ENCODE measurements around the gene CHMP1A.

Gene CHMP1A

DNA sequence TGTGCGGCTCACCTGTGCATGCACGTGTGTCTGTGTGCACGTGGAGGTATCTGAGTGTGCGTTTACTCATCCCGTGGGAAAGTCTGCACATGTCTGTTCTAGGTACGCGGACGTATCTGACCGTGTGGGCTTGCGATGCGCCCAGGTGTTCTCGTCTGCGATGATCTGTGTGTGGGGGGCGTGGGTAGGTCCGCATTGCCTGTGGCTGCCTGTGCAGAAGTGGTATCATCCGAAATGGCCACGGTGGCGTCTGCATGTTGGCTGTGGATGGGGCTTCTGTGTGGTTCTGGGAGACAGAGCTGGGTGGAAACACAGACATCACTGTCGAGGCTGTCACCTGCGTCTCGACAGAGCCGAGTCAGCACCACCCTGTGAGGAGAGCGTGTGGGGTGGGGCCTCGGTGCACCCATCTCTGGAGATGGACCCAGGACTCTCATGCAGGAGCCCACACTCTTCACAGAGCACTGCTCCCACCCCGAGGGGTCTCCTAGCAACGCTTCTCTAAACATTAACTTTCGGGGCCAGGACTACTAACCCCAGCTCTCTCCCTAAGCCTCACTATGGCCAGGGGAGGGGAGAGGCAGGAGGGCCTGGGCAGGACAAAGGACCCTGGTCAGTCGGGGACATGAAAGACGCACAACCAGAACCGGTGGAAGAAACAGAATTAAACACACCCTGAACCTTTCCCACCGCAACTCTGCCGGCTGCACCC, 35.7 kb downstream of the CHMP1A start:
- no peak for DNase-seq

DNA sequence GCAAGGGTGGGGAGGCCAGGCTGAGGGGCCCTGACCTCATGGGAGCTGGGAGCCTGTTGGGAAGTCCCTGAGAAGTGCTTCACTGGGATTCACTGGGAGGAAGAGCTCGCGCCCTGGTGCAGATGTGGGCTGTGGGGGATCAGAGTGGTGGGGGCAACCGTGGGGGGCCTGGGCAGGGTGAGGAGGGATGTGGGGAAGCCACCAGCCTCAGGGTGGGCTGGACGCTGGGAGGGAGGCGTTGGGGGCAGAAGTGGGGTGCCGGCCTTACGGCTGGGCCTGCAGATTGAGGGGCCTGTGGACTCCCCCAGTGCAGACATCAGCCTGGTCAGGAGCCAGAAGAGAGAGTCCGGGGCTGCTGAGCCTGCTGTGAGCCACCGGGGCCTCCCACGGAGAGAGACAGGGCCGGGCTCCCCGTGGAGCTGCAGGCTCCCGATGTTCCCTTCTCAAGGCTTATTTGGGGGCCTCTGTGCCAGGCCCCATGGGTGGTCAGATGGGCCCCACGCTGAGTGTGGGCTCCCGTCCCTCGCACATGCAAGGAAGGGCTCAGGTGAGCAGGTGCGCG, 36.3 kb downstream of the CHMP1A start:
- DNase-seq = no peak

DNA sequence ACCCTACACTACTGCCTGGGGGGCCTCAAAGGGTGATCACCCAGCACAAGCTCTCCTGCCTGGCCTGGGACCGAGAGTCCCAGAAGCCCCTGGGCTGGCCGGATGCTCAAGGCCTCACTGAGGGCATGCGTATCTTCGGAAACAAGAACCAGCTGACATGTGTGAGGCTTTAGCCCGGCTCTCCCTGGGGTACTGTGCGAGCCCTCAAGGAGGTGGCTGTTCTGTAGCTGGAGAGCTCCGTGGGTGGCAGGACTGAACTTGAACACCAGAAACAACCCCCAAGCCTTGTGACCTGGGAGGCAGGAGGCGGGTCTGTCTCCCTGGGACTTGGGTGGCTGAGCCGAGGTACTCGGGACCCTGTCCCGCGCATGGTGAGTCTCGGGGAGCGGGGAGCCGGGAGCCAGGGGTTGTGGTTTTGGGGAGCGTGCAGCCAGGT, 37.1 kb downstream of the CHMP1A start:
- DNase-seq = no peak

DNA sequence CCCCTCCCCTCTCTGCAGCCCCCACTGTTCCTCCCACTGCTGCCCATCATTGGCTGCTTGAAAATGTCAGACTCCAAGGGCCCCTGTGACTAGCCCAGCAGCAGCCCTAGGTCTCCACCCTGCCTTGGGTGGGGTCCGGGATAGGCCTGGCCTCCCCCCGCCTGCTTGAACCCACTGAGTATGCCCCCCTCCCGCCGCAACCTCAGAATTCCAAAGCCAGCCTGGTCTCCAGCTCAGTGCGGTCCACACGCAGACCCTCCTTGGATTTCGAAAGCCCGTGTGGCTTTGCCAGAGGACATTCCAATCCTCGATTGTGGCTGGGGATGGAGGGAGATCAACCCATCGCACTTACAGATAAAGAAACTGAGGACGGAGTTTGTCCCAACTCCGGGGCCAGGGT, 37.7 kb downstream of the CHMP1A start:
- DNase-seq = no peak

DNA sequence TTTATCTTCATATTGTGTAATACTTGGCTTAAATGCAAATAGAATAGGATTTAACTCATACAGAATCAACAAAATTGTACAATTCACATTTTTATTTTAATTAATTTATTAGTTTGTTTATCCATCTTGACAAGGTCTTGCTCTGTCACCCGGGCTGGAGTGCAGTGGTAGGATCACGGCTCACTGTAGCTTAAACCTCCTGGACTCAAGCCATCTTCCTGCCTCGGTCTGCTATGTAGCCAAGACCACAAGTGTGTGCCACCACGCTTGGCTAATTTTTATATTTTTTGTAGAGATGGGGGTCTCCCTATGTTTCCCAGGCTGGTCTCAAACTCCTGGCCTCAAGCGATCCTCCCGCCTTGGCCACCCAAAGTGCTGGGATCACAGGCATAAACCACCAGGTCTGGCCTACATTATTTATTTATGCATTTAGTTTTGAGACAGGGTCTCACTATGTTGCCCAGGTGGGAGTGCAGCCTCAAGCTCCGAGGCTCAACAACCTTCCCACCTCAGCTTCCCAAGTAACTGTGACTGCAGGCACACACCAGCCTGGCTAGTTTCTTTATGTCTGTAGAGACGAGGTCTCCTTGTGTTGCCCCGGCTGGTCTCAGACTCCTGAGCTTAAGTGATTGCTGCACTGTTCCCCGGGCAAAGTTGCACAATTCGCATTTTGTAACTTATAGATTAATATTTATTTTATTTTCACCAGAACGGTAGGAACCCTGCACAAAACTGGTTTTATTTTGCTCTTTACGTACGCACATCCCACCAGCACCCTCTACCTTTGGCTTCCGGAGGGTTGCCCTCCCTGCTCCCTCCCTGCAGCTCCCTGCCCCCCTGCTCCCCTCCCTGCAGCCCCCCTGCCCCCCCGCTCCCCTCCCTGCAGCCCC, 39.2 kb downstream of the CHMP1A start:
- no peak for DNase-seq

DNA sequence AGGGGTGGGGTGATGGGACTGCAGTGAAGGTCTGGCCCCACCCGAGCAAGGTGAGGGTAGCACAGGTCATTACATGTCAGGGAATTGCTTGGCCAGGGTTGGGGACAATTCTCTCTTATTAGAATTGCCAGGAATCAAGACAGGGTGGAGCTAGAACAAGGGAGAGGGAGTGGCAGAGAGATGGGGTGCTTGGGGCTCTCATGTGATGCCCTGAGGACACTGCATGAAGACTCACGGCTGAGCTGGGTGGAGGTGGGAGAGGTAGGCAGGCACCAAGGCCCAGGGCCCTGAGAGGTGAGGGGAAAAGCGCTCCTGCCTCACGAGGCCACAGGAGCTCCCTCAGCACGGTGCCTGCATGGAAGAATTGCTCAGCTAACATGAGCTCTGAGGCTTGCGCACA, 40.5 kb downstream of the CHMP1A start:
- no peak for DNase-seq

DNA sequence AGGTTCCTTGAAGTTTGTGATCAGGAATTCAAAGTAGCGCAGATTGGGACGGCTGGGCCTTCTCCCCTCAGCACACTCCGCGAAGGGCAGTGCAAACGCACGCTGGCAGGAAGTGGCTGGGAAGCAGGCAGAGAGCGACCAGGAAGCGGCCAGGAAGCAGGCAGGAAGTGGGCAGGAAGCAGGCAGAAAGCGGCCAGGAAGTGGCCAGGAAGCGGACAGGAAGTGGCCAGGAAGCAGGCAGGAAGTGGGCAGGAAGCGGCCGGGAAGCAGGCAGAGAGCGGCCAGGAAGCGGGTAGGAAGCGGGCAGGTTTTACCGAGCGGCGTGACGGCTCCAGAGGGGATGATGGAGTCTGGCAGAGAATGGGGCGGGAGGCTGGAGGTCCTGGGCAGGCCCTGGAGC, 40.9 kb downstream of the CHMP1A start:
- DNase-seq = no peak

DNA sequence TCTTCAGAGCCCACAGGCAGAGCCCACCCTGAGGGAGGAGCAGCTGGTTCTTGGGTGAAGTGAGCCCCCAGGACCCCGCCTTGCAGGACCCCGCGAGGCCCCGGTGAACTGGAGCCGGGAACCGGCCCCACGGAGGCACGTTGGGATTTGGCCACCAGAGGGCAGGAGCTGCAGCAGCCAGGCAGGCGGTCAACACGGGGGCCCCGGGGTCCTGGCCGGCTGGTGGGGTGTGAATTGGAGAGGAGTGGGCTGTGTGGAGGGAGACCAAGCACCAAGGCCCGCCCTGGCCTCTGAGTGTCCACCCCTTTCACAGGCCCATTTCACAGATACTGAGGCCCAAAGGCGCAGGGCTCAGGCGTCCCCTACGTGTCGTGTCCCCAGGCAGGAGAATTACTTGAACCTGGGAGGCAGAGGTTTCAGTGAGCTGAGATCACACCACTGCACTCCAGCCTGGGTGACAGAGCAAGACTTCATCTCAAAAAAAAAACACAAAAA, 41.9 kb downstream of the CHMP1A start:
- DNase-seq = no peak

DNA sequence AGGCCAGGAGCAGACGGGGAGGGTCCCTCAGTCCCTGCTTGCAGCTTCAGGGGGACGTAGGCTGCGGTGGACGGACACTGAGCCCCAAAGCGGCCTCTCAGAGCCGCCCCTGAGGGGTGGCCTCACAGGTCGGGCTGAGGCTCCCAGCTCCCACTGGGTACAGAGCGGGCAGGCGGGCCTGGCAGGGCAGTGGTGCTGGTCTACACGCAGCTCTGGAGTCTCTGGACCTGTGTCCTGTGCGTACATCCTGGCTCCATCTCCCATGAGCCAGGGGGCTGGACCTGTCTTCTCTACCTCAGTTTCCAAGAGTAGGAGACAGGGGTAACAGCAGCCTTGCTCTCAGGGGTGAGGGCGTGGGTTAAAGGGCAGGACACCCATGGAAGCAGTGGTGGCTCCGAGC, 42.3 kb downstream of the CHMP1A start:
- no peak for DNase-seq

DNA sequence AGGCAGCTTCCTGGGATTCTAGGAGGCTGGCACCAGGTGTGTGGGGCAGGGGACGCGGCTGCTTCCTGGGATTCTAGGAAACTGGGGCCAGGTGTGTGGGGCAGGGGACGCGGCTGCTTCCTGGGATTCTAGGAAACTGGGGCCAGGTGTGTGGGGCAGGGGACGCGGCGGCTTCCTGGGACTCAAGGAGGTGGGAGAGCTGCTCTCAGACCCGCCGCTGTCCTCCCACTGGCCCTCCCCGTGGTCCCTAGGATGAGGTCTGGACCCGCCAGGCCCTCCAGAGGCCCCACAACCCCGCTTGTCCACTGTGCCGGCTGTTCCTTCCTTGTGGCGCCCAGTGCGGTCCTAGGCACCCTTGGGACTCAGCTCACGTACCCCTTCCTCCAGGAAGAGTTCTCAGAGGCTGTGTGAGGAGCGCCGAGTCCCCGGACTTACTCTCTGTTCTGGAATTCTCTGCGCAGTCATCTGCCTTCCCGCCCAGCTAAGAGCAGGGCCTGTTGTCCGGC, 43.5 kb downstream of the CHMP1A start:
- DNase-seq = no peak

DNA sequence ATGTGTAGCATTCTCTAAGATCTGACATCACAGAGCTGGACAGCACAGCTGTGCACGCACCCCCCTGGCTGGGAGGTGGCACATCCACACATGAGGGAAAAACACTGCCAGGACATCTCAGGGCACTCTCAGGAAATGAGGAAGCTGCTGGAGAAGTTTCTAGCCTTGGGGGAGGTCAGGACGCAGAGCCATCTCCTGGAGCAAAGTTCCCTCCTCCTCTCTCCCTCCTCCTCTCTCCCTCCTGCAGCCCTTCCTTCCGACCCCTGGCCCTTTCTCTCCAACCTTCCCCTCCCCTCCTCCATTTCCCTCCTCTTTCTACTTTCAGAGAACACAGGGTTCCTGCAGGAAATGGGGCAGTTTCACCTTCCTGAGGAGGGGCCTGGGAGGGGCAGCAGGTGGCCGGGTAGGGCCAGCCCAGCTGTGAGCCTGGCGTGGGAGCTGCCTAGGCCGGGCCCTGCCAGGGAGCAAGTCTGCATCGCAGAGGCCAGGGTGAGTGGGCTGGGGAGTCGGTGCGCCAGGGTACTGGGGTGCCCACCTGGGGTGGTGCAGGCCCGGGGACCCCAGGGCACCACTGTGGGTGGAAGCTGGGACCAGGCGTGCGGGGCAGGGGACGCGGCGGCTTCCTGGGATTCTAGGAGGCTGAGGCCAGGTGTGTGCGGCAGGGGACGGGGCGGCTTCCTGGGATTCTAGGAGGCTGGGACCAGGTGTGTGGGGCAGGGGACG, 44.1 kb downstream of the CHMP1A start, which contains the start of gene DPEP1:
TSS of gene DPEP1 (plus strand) at position 412 of the 723 bp plus-strand sequence. CDS start 16,769 bp downstream, outside the sequence.
- no peak for DNase-seq

DNA sequence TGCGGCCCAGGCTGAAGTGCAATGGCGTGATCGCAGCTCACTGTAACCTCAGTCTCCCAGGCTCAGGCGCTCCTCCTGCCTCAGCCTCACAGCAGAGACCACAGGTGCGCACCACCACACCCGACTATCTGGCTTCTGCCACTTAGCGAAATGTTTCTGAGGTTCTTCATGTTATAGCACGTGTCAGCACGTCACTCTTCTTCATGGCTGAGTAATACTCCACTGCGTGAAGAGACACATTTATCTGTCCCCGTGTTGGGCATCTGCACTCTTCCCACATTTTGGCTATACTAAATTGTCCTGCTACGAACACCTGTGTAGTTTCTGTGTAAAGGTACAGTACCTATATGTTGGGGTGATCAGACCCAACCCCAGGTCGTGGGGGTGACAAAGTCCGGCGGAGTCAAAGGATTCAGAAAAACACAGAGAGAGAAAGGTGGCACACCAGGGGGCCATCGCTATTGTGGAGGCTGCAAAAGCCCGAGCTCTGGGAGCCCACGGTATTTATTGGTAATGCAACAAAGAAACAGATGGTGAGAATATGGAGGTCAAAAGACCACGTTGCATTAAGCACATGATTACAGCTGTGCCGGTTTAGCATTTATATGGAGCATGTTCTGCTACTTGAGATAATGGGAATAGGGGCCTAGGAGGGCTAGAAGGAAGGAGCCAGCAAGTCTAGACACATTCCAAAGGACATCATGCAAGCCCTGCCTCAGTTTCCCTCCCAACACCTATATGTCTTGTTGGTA, 44.9 kb downstream of the CHMP1A start:
- DNase-seq = no peak

DNA sequence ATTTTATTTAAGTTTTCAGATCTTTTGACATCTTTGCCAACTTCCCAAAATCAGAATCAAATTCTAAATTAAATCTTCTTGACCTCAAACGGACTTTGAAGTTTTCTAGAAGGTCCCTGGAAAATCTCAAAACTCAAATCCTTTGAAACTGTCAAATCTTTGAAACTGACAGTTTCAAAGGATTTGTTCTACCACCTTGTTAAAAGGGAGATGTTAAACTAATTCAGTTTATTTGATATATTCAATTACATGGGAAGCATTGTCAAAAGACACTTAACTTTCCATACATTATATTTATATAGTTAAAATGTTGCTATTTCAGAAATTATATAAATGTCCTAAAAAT, 47.4 kb downstream of the CHMP1A start:
- DNase-seq = no peak

DNA sequence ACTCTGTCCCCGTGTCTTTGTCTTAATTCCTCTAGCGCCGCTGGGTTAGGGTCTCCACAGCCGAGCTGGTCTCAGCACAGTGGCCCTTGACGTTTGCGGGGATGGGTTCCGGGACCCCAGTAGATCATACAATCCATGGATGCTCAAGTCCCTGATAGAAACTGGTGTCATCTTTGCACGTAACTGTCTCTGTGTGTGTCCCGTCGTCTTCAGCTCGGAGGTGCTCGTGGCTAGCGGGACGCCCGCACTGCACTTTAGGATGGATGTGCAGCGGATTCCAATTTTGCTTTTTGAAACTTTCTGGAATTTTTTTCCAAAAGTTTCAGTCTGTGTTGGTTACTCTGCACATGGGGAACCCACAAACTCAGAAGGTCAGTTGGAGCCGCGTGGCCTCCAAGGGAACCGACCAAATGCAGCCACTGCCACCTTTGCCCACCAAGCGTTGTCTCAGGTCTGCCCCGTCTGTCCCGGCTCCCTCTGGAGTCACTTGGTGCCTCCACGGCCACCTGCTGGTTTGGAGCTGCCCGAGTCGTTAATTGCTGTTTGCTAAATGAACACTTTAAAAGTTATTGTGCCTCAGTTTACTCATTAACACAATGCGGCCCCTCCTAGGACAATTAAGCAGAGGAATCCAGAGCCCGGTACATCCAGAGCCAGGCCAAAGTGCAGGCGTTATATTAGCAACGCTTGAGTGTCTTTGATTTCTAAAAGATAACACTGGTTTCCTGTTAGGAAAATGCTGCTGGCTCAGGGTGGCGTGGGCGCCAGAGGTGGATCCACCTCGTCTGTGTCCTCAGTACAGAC, 49.4 kb downstream of the CHMP1A start:
- DNase-seq = no peak

DNA sequence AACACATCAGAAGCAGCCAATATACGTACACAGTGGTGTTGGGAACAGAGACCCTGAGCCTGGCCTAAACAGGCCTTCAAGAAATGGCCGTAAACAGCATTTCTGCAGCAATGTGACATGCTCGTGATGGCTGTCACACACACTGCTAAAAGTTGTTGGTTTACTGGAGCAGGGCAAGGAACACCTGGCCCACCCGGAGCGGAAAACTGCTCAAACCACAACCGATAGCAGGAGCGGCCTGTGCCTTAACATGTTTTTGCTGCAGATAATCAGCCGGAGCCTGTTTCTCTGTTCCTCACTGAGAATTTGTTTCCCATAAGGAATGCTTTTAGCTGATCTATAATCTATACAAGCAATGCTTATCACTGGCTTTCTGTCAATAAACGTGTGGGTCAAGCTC, 50.1 kb downstream of the CHMP1A start:
- no peak for DNase-seq

DNA sequence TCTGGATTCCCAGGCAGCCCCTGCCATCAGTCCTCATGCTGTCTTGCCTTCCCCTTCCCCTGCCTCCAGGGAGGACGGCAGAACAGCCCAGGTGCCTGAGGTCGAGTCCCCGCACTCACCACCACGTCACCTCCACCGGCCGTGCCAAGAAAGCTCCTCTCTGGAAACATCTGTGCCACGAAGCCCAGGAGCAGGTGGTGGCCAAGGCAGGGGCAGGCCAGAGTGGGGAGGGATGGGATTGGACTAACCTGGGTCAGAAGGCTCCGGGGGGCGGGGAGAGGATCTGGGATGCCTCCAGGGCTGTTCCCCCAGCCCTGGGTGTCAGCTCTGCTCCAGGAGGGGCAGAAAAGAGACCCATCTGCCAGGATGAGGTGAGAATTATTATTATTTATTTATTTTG, 51.5 kb downstream of the CHMP1A start:
- no peak for DNase-seq

DNA sequence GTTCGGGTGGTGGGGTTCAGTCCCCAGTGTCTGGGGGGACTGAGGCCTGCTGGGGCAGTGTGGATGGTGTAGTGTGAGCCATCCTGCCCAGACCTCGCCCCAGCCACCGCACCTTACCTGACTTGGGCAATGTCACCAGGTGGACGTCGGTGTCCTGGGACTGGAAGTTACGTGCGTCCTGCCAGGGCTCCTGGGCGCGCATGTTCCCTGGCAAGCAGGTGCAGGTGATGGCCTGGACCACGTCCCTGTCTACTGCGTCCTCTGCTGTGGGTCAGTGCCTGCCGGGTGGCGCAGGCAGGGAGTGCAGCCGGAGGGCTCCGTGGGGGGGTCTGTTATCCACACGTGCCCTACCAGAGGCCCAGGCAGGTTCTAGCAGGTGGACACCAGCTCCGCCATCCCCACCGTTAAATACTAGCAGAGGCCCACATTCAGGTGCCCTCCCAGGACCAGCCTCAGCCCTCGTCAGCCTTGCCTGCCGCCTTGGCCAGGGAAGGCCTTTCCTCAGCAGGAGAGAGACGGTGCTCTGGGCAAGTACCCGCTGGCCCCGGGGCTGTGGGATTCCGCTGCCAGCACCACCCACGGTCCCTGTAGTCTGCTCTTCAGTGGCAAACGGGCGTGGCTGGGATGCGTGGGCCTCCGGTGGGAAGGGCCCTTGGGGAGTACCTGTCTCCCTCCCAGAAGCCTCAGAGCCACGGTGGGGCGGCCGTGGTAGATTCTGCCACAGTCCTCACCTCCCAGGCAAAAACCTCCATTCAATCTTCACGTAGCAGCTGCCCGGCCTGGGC, 52.1 kb downstream of the CHMP1A start:
- DNase-seq = no peak

DNA sequence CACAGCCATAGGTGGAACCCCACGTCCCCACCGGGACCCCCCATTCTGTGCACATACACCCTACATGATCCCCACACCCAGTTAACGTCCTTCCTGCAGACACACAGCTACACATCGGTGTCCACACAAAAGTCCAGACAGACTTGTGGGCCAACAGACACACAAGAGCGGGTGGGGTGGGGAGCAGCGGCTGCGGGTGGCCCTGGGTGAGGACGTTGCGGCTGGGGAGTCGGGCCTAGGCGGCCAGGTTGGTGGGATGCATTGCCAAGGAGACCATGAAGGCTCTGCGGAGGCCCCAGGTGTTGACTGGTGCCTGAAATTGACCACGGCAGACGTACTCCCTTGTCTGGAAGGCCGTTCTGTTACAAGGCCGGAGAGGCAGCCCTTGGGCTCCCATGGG, 52.7 kb downstream of the CHMP1A start:
- DNase-seq = no peak

DNA sequence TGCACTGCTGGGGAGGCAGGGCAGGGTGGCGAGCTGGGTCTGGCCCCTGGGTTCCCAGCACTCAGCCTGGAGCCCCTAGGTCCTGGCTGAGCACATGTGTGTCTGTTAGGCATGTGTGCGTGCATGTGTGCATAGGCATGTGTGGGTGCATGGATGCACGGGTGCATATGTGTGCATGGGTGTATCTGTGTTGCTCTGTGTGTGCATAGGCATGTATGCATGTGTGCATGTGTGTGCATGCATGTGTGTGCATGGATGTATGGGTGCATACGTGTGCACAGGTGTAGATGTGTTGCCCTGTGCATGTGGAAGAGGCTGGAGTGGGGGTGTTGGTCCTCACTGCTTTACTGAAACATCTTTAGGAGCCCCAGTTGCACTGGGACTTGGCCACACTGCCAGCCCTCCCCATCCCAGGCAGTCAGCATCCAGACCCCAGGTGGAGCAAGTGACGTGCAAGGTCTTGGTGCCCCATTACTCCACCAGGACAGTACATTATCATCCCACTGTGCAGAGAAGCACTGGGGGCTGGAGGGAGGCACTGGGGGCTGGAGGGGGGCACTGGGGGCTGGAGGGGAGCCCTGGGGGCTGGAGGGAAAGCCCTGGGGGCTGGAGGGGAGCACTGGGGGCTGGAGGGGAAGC, 54.4 kb downstream of the CHMP1A start:
- no peak for DNase-seq
